Loucy (cell line): ENCODE data around the gene ILDR1.

Experiments used
- EZH2phosphoT487 ChIP-seq: fragments of 200-600 bp; IDR thresholded peaks from 2 replicates; pipeline ENCODE4 v1.6.1; 2018; ENCODE audit warnings: antibody characterized with exemption, mild to moderate bottlenecking, moderate library complexity, borderline replicate concordance
- TF ChIP-seq, protein P1 (sequence below): fragments of 200-600 bp; sonication (generic); conservative IDR thresholded peaks from 2 replicates; pipeline ENCODE4 v1.5.1; 2014; ENCODE audit warnings: mild to moderate bottlenecking, antibody characterized with exemption, low read length

DNA sequence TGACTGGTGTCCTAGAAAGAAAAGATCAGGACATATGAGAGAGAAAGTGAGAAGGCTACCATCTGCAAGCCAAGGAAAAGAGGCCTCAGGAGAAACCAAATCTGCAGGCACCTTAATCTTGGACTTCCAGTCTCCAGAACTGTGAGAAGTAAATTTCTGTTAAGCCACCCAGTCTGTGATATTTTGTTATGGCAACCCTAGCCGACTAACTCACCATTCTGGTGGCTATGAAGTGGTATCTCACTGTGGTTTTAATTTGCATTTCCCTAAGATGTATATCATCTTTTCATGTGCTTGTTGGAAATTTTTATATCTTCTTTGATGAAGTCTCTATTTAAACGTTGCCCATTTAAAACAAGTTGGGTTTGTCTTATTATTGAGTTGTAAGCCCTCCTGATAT is 40.6 kb downstream of the ILDR1 start:
- TF ChIP-seq, protein P1, sequence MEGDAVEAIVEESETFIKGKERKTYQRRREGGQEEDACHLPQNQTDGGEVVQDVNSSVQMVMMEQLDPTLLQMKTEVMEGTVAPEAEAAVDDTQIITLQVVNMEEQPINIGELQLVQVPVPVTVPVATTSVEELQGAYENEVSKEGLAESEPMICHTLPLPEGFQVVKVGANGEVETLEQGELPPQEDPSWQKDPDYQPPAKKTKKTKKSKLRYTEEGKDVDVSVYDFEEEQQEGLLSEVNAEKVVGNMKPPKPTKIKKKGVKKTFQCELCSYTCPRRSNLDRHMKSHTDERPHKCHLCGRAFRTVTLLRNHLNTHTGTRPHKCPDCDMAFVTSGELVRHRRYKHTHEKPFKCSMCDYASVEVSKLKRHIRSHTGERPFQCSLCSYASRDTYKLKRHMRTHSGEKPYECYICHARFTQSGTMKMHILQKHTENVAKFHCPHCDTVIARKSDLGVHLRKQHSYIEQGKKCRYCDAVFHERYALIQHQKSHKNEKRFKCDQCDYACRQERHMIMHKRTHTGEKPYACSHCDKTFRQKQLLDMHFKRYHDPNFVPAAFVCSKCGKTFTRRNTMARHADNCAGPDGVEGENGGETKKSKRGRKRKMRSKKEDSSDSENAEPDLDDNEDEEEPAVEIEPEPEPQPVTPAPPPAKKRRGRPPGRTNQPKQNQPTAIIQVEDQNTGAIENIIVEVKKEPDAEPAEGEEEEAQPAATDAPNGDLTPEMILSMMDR: no peak
- TF ChIP-seq EZH2phosphoT487: no peak
